A549 treated with CpdA at 1 μM for 4 hours (cell line): ENCODE measurements around the gene HS3ST5. TPM values are rescaled to one million over a fixed set of nuclear protein-coding genes. Genes with fewer than 3 reads are reported as not detected.

Experiments used
- total RNA-seq: library from RNA; stranded (reverse); fragments of 200-300 nt; extraction: Qiagen RNA extraction; gene quantifications from 5 replicates; pipeline ENCODE4 v1.2.3, GENCODE V29; 2022; ENCODE audit warnings: low read depth

Gene HS3ST5
- not detected in 5 replicates for total RNA-seq

GRCh38 chr6:114342826-114343781 is at the start of gene HS3ST5:
TSS of gene HS3ST5 (minus strand) at chr6:114343023. CDS start at chr6:114062845, 280,178 bp downstream.

